Upper lobe of right lung (tissue), 1 donor: ENCODE results near the gene PRDM15. TPM values are rescaled to one million over a fixed set of nuclear protein-coding genes. Genes with fewer than 3 reads are reported as not detected.

Experiments used
- ATAC-seq: fragments of 200-7000 bp; cut with Tn5 transposase; one replicate; pipeline ENCODE4 v1.9.1; 2020; ENCODE audit warnings: mild to moderate bottlenecking, moderate library complexity
- DNase-seq: peaks from one replicate; pipeline ENCODE4 v3.0.0-alpha.2; 2020
- H3K27ac ChIP-seq: fragments of 200-600 bp; one replicate; pipeline ENCODE4 v1.8.0; 2022
- H3K27me3 ChIP-seq: fragments of 200-600 bp; one replicate; pipeline ENCODE4 v1.8.0; 2022; ENCODE audit warnings: mild to moderate bottlenecking
- H3K36me3 ChIP-seq: fragments of 200-600 bp; one replicate; pipeline ENCODE4 v1.8.0; 2022
- H3K4me1 ChIP-seq: fragments of 200-600 bp; one replicate; pipeline ENCODE4 v1.8.0; 2022
- H3K4me3 ChIP-seq: fragments of 200-600 bp; one replicate; pipeline ENCODE4 v1.8.0; 2022; ENCODE audit warnings: mild to moderate bottlenecking
- H3K9me3 ChIP-seq: fragments of 200-600 bp; one replicate; pipeline ENCODE4 v1.8.0; 2022
- intact Hi-C: fragments of 100-400 bp; cut with DNase I; formaldehyde crosslinking; loops from one replicate; pipeline ENCODE4 v1.11.0; 2022
- total RNA-seq: library from RNA; stranded (reverse); fragmentation: NEBNext Ultra II Directional; extraction: Animal tissue kit (Norgen Biotek cat#: 25700); gene quantifications from one replicate; pipeline ENCODE4 v1.2.1, GENCODE V29; 2021
- TF ChIP-seq, protein P1 (sequence below): fragments of 200-600 bp; IDR thresholded peaks from one replicate; pipeline ENCODE4 v1.8.0; 2022; ENCODE audit warnings: antibody characterized with exemption
- donor health status: DM: no; HTN: yes; CAD: no; lungs with severe emphysema.

PRDM15 gene
- total RNA-seq, 1 donor from 2014 or later, result 7.4 TPM

DNA sequence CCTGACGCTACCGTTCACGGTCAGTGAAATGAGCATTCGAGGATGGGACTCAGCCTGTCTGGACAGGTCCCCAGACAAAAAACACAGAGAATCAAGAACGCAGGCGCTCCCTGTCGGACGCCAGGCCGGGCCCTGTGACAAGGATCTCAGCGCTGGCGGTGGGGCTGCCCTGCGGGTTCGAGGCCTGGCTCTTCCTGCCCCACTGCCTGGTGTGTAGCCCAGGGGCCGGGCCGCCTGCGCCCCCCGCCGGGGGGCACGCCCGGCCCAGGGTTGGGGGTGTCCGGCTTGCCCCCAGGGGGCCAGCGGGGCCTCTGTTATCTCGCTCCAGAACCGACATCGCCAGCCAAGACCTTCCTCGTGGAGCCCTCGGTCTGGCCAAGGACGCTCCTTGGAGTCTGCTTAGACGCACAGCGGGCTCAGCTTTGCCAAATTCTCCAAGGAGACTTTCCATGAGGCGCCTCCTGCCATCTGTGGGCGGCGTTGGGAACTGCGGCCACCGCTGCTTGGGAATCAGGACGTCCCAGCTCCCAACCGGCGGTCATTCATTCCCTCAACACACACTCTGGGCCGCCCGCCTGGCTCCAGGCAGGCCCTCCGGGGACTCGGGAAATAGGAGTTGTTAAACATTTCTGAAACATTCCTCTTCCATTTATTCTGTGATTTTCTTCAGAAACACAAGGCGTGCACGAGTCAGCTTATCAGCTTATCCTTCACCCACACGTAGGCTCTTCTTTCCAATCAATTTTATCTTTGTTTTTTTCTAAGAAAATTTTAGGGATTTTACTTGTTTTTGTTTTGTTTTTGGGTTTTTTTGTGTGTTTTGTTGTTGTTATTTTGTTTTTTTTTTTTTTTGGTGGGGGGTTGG, 101.0 kb downstream of the PRDM15 start:
- Histone ChIP-seq H3K27me3 (peaks cover 36% of the 10 kb centered on the region), H3K9me3 (no peaks in the 10 kb centered on the region), H3K4me3 (no peak overlapping the region), H3K36me3 (no peaks in the 10 kb centered on the region), H3K4me1 (no peaks in the 10 kb centered on the region), H3K27ac (no peak overlapping the region)
- TF ChIP-seq, protein P1, sequence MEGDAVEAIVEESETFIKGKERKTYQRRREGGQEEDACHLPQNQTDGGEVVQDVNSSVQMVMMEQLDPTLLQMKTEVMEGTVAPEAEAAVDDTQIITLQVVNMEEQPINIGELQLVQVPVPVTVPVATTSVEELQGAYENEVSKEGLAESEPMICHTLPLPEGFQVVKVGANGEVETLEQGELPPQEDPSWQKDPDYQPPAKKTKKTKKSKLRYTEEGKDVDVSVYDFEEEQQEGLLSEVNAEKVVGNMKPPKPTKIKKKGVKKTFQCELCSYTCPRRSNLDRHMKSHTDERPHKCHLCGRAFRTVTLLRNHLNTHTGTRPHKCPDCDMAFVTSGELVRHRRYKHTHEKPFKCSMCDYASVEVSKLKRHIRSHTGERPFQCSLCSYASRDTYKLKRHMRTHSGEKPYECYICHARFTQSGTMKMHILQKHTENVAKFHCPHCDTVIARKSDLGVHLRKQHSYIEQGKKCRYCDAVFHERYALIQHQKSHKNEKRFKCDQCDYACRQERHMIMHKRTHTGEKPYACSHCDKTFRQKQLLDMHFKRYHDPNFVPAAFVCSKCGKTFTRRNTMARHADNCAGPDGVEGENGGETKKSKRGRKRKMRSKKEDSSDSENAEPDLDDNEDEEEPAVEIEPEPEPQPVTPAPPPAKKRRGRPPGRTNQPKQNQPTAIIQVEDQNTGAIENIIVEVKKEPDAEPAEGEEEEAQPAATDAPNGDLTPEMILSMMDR, result peak; percentile 92
- peak; percentile 91 for DNase-seq
- ATAC-seq, result peak; percentile 96
- intact Hi-C loops, result loop anchor here (5.0 kb wide), 1 partner anchor 166 kb away; no protein-coding TSS in a partner anchor

DNA sequence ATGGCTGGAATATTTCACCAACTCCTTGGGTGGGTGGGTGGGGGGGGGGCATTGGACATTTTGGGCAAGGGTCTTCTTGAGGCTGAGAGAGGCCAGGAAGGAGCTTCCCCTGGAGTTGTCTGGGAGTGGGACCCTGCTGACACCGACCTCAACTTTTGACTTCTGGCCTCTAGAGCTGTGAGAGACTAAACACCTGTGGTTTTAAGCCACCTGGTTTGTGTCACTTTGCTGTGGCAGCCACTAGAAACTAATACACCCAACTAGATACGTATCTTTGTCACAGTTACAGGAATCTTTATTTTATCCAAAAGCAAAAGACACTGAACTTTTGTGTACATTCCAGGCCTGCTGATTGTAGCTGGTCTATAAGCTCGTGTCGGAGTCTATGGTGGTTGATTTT, 102.4 kb downstream of the PRDM15 start:
- Histone ChIP-seq H3K27me3 (peaks cover 34% of the 10 kb centered on the region), H3K4me1 (no peaks in the 10 kb centered on the region), H3K36me3 (no peaks in the 10 kb centered on the region), H3K9me3 (no peaks in the 10 kb centered on the region), H3K4me3 (no peak overlapping the region), H3K27ac (no peak overlapping the region)
- intact Hi-C loops, result loop anchor here (5.0 kb wide), 1 partner anchor 164 kb away; no protein-coding TSS in a partner anchor
- ATAC-seq (no peak), DNase-seq (no peak)
- TF ChIP-seq, protein P1, result no peak

DNA sequence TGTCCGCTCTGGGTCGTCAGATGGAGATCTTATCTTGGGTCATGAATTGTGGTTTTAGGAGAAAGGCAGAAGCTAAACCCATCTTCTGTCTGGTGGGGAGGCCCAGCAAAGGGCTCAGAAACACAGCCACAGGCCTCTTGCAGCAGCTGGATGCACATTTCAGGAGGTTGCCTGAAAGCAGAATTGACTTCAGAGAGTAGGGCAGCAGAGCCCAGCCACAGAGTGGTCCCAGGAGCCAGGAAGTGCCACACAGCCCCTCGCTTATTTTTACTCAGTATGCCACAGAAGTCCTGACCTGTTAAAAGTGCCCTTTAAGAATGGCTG, 104.0 kb downstream of the PRDM15 start:
- ATAC-seq, result no peak
- H3K27me3 ChIP-seq, result peaks cover 30% of the 10 kb centered on the region
- intact Hi-C loops, result loop anchor here (5.0 kb wide), 1 partner anchor 163 kb away; no protein-coding TSS in a partner anchor

DNA sequence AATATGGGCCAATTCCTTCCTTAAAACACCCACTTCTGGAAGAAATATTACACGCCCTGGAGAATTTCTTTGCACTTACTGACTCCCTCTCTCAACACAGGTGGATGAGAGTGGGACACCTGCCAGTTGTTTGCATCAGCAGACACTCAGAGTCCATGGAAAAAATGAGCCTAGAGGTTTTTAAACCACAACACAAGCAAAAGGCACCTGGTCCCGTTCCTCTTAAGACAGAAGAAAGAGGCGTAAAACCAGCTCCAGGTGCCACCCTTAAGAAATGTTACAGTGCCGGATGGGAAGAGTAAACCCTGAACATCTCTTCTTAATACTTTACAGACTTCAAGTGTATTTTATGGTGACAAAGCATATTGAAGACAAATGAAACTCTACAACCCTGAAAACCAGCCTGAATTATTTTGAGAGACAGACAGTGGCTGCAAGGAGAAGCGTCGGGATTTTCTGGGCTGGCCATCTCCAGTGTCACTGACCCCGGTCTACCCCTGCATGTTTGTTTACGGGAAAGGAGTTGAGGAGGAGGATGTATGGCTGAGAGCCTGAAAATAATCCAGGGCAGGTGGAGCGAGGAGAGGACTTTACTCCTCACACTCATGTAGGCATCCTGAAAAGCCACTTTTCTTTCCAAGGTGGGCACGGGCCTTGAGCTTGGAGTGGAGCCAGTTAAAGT, 104.5 kb downstream of the PRDM15 start:
- Histone ChIP-seq H3K4me3 (no peak overlapping the region), H3K27ac (no peak overlapping the region), H3K4me1 (no peaks in the 10 kb centered on the region), H3K27me3 (peaks cover 30% of the 10 kb centered on the region), H3K36me3 (no peaks in the 10 kb centered on the region), H3K9me3 (no peaks in the 10 kb centered on the region)
- no peak for ATAC-seq
- TF ChIP-seq, protein P1, result no peak
- intact Hi-C loops, result loop anchor here (5.0 kb wide), 1 partner anchor 162 kb away; no protein-coding TSS in a partner anchor
- no peak for DNase-seq

More for the DNA sequence above, 104.0 kb downstream of the PRDM15 start:
- Histone ChIP-seq H3K4me3 (no peak overlapping the region), H3K27ac (no peak overlapping the region), H3K36me3 (no peaks in the 10 kb centered on the region), H3K4me1 (no peaks in the 10 kb centered on the region), H3K9me3 (no peaks in the 10 kb centered on the region)
- TF ChIP-seq, protein P1, result no peak
- peak; percentile 23 for DNase-seq

DNA sequence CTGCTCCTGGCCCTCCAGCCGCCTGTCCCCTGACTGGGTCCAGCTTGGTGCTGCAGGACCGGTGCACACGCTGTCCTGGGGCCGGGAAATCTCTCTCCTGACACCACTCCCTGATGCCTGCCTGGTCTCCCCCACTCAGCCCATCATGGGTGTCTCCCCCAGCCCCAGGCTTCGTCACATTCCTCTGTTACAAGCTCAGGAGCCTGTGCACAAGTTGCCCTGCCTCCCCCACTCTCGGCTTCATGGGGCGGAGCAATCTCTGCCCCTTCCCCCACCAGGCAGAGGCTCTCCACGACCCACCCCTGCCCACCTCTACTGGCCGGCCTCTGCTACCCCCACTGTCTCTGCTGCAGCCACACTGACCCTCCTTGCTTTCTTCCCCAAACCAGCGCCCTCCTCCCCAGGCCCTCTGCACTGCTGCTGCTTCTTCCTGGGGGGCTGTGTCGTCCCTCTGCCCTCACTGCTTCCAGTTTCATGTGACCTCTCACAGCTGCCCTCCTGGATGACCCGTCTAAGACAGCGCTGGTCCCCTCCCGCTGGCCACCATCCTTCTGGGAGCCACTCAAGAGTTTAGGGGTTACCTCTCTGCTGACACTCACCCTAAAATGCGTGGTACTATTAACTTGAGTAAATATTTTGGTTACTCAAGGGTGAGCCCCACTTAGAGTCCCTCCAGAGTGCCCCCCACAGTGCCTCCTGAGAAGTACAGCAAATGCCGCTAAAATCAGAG, 106.6 kb downstream of the PRDM15 start:
- H3K27me3 ChIP-seq, result peaks cover 43% of the 10 kb centered on the region
- peak; percentile 6 for DNase-seq
- H3K36me3 ChIP-seq, result no peaks in the 10 kb centered on the region
- H3K4me3 ChIP-seq, result no peak overlapping the region
- H3K9me3 ChIP-seq, result no peaks in the 10 kb centered on the region
- peaks cover 10% of the 10 kb centered on the region for H3K4me1 ChIP-seq
- TF ChIP-seq, protein P1, result no peak
- ATAC-seq, result no peak
- intact Hi-C loops, result no loop called here
- no peak overlapping the region for H3K27ac ChIP-seq
